GM23338 (cell line): ENCODE data around the gene HLA-DMB. TPM values are rescaled to one million over a fixed set of nuclear protein-coding genes. Genes with fewer than 3 reads are reported as not detected.

Experiments used
- ATAC-seq: fragments of 200-7000 bp; cut with Tn5 transposase; 3 replicates; pipeline ENCODE4 v1.9.1; 2020
- DNase-seq: peaks from one replicate; pipeline ENCODE4 v3.0.0-alpha.2; 2015; ENCODE audit warnings: low spot score
- H2AFZ ChIP-seq: fragments of 200-600 bp; sonication (generic); 2 replicates; pipeline ENCODE4 v1.8.0; 2016; ENCODE audit warnings: antibody characterized with exemption, mild to moderate bottlenecking, moderate library complexity
- H3F3A ChIP-seq: fragments of 200-600 bp; sonication (generic); replicated peaks from 2 replicates; pipeline ENCODE4 v1.8.0; 2017; ENCODE audit warnings: antibody characterized with exemption, mixed run types, low read depth
- H3K27ac ChIP-seq: fragments of 200-600 bp; sonication (generic); 2 replicates; pipeline ENCODE4 v1.6.1; 2016; ENCODE audit warnings: low read depth
- H3K27me3 ChIP-seq: fragments of 200-600 bp; sonication (generic); 2 replicates; pipeline ENCODE4 v1.8.0; 2016; ENCODE audit warnings: mild to moderate bottlenecking, mixed run types, moderate library complexity; ENCODE audit not compliant: insufficient read depth
- H3K36me3 ChIP-seq: fragments of 200-600 bp; sonication (generic); 2 replicates; pipeline ENCODE4 v1.8.0; 2016; ENCODE audit warnings: mild to moderate bottlenecking; ENCODE audit not compliant: insufficient read depth
- H3K4me1 ChIP-seq: fragments of 200-600 bp; sonication (generic); 2 replicates; pipeline ENCODE4 v1.8.0; 2016; ENCODE audit warnings: mild to moderate bottlenecking, moderate library complexity; ENCODE audit not compliant: insufficient read depth
- H3K4me2 ChIP-seq: fragments of 200-600 bp; sonication (generic); 2 replicates; pipeline ENCODE4 v1.7.1; 2017; ENCODE audit warnings: mixed run types
- H3K4me3 ChIP-seq: fragments of 200-600 bp; sonication (generic); 2 replicates; pipeline ENCODE4 v1.6.1; 2016; ENCODE audit warnings: mixed run types
- H3K79me2 ChIP-seq: fragments of 200-600 bp; sonication (generic); replicated peaks from 2 replicates; pipeline ENCODE4 v1.8.0; 2017; ENCODE audit warnings: mild to moderate bottlenecking; ENCODE audit not compliant: insufficient read depth
- H3K9me2 ChIP-seq: fragments of 200-600 bp; sonication (generic); 2 replicates; pipeline ENCODE4 v1.8.0; 2017; ENCODE audit not compliant: insufficient read depth
- H4K20me1 ChIP-seq: fragments of 200-600 bp; sonication (generic); replicated peaks from 2 replicates; pipeline ENCODE4 v1.8.0; 2017; ENCODE audit warnings: mild to moderate bottlenecking; ENCODE audit not compliant: insufficient read depth
- H3K27ac Mint-ChIP-seq: 2 replicates; pipeline ENCODE4 v1.8.0; 2020; ENCODE audit warnings: inconsistent platforms, mild to moderate bottlenecking, moderate library complexity, mixed read lengths
- H3K27me3 Mint-ChIP-seq: 3 replicates; pipeline ENCODE4 v1.8.0; 2022; ENCODE audit warnings: low read depth, mild to moderate bottlenecking, moderate library complexity, mixed read lengths, inconsistent platforms; ENCODE audit not compliant: insufficient read depth, poor library complexity
- H3K36me3 Mint-ChIP-seq: 3 replicates; pipeline ENCODE4 v1.8.0; 2021; ENCODE audit warnings: low read depth, mild to moderate bottlenecking, inconsistent platforms, moderate library complexity, mixed read lengths
- H3K4me1 Mint-ChIP-seq: 3 replicates; pipeline ENCODE4 v1.8.0; 2020; ENCODE audit warnings: mild to moderate bottlenecking, inconsistent platforms, mixed read lengths
- H3K4me3 Mint-ChIP-seq: 3 replicates; pipeline ENCODE4 v1.8.0; 2021; ENCODE audit warnings: moderate library complexity, mild to moderate bottlenecking, inconsistent platforms, mixed read lengths
- H3K9me3 Mint-ChIP-seq: 3 replicates; pipeline ENCODE4 v1.8.0; 2020; ENCODE audit warnings: moderate library complexity, mild to moderate bottlenecking, inconsistent platforms, mixed read lengths
- CTCF ChIP-seq, 2 experiments: fragments of 200-600 bp in 1 of 2; sonication (generic) in 1 of 2; conservative IDR thresholded peaks; 2 replicates each; pipeline versions ENCODE4 v1.5.1 to v1.6.1; 2016 to 2017; ENCODE audit warnings: antibody characterized with exemption in 2 of 2, low read depth in 2 of 2, mild to moderate bottlenecking in 2 of 2, moderate library complexity in 1 of 2
- ETS1 ChIP-seq: IDR thresholded peaks from 2 replicates; pipeline ENCODE4 v1.6.1; 2016; ENCODE audit warnings: antibody characterized with exemption
- EZH2 ChIP-seq: fragments of 200-600 bp; sonication (generic); IDR thresholded peaks from one replicate; pipeline ENCODE4 v1.8.0; 2017; ENCODE audit warnings: antibody characterized with exemption, mild to moderate bottlenecking, low read depth; ENCODE audit not compliant: unreplicated experiment
- EZH2phosphoT487 ChIP-seq: fragments of 200-600 bp; sonication (generic); IDR thresholded peaks from one replicate; pipeline ENCODE4 v1.8.1; 2018; ENCODE audit warnings: antibody characterized with exemption; ENCODE audit not compliant: unreplicated experiment
- NANOG ChIP-seq: IDR thresholded peaks from 2 replicates; pipeline ENCODE4 v1.6.1; 2016; ENCODE audit warnings: antibody characterized with exemption, borderline replicate concordance
- POLR2AphosphoS5 ChIP-seq: IDR thresholded peaks from 2 replicates; pipeline ENCODE4 v1.6.1; 2016; ENCODE audit warnings: antibody characterized with exemption, low read depth
- REST ChIP-seq: IDR thresholded peaks from one replicate; pipeline ENCODE4 v1.6.1; 2018; ENCODE audit warnings: antibody characterized with exemption; ENCODE audit not compliant: unreplicated experiment
- STAT1 ChIP-seq: IDR thresholded peaks from one replicate; pipeline ENCODE4 v1.6.1; 2016; ENCODE audit warnings: antibody characterized with exemption; ENCODE audit not compliant: unreplicated experiment
- ZNF114 ChIP-seq: fragments of 250-450 bp; sonication (Bioruptor Pico); IDR thresholded peaks from 2 replicates; pipeline ENCODE4 v1.5.0; 2020; ENCODE audit warnings: mild to moderate bottlenecking, moderate library complexity
- ZNF331 ChIP-seq: fragments of 250-450 bp; sonication (Bioruptor Pico); IDR thresholded peaks from 2 replicates; pipeline ENCODE4 v1.5.0; 2020; ENCODE audit warnings: low read depth, mild to moderate bottlenecking, moderate library complexity
- ZNF462 ChIP-seq: fragments of 250-450 bp; sonication (Bioruptor Pico); IDR thresholded peaks from 2 replicates; pipeline ENCODE4 v1.5.0; 2020; ENCODE audit warnings: mild to moderate bottlenecking, moderate library complexity
- polyA plus RNA-seq: library from polyadenylated mRNA; unstranded; fragments of >200 nt; fragmentation: Nextera tagmentation; extraction: Ambion mirVana; gene quantifications from 2 replicates; pipeline ENCODE4 v1.2.1, GENCODE V29; 2016
- total RNA-seq: library from RNA; depleted of rRNA; stranded (reverse); fragments of >200 nt; shearing (Covaris generic); gene quantifications from 2 replicates; pipeline ENCODE4 v1.2.3, GENCODE V29; 2014

The HLA-DMB gene
- total and polyA plus RNA-seq, 2 experiments from 2014 or later, result 0.70 to 1.6 TPM

- no peak for TF ChIP-seq ZNF462 (CRISPR knock-in tag)
- no peak for TF ChIP-seq ETS1
- TF ChIP-seq POLR2AphosphoS5, result no peak
- no peak for TF ChIP-seq NANOG
- TF ChIP-seq CTCF (conservative IDR thresholded peaks at IDR 0.05; ENCODE audit: low read depth in 2 of 2), result no peak
- no peak for TF ChIP-seq ZNF114 (CRISPR knock-in tag)
- no peak for TF ChIP-seq ZNF331 (CRISPR knock-in tag)
These were observed 18.7 kb downstream of the HLA-DMB start (continued) for GRCh38 chr6:32922083-32922482.

- ATAC-seq (no peak), DNase-seq (no peak)
- no peaks in the 10 kb centered on the region for H3K36me3 Mint-ChIP-seq
- H3K9me3 Mint-ChIP-seq, result no peaks in the 10 kb centered on the region
- Histone ChIP-seq H3K79me2 (no peaks in the 10 kb centered on the region), H3K4me2 (no peak overlapping the region), H3K27ac (no peak overlapping the region), H3K9me2 (no peaks in the 10 kb centered on the region), H2AFZ (no peak overlapping the region), H3F3A (no peaks in the 10 kb centered on the region), H3K27me3 (no peaks in the 10 kb centered on the region), H4K20me1 (no peaks in the 10 kb centered on the region), H3K36me3 (no peaks in the 10 kb centered on the region), H3K4me1 (no peaks in the 10 kb centered on the region), H3K4me3 (no peak overlapping the region)
- no peak overlapping the region for H3K27ac Mint-ChIP-seq
- no peaks in the 10 kb centered on the region for H3K4me1 Mint-ChIP-seq
- peaks cover 2% of the 10 kb centered on the region for H3K27me3 Mint-ChIP-seq
- H3K4me3 Mint-ChIP-seq, result no peak overlapping the region
- TF ChIP-seq EZH2phosphoT487 (no peak), ZNF114 (CRISPR knock-in tag) (no peak), CTCF (conservative IDR thresholded peaks at IDR 0.05; ENCODE audit: low read depth in 2 of 2) (no peak), STAT1 (no peak), REST (no peak), EZH2 (no peak)
These were observed 20.1 kb downstream of the HLA-DMB start for GRCh38 chr6:32920715-32921114.
